Natural killer cell (primary cell): Measurements from ENCODE around the gene PIEZO1. TPM values are rescaled to one million over a fixed set of nuclear protein-coding genes. Genes with fewer than 3 reads are reported as not detected.

Experiments used
- ATAC-seq, 3 donors: fragments of 150-1000 bp in 2 of 3; fragments of 200-7000 bp in 1 of 3; cut with Tn5 transposase; 1 replicate in 1 of 3; 2 replicates in 2 of 3; pipeline ENCODE4 v1.10.0; 2021; ENCODE audit warnings: mild to moderate bottlenecking in 2 of 3, moderate library complexity in 2 of 3
- DNase-seq, 2 donors: peaks; one replicate each; pipeline versions ENCODE4 v3.0.0 to v3.0.0-alpha.2; 2013 to 2021; ENCODE audit warnings: mixed read lengths in 1 of 2
- H3K27ac ChIP-seq: one replicate; pipeline ENCODE4 v1.5.1; 2013; ENCODE audit warnings: mild to moderate bottlenecking, low read length
- H3K27me3 ChIP-seq: one replicate; pipeline ENCODE4 v1.6.1; 2013; ENCODE audit warnings: low read length; ENCODE audit not compliant: control insufficient read depth, insufficient read depth
- H3K36me3 ChIP-seq: one replicate; pipeline ENCODE4 v1.6.1; 2013; ENCODE audit warnings: low read length; ENCODE audit not compliant: control insufficient read depth, insufficient read depth
- H3K4me1 ChIP-seq: one replicate; pipeline ENCODE4 v1.6.1; 2013; ENCODE audit warnings: low read length; ENCODE audit not compliant: control insufficient read depth, insufficient read depth
- H3K4me3 ChIP-seq: one replicate; pipeline ENCODE4 v1.5.1; 2013; ENCODE audit warnings: low read length
- H3K9me3 ChIP-seq: one replicate; pipeline ENCODE4 v1.6.1; 2013; ENCODE audit warnings: low read length; ENCODE audit not compliant: control insufficient read depth, insufficient read depth
- H3K27ac Mint-ChIP-seq, 2 donors: one replicate each; pipeline ENCODE4 v1.8.0; 2022; ENCODE audit warnings: mild to moderate bottlenecking in 2 of 2, mixed read lengths in 2 of 2, moderate library complexity in 1 of 2
- H3K27me3 Mint-ChIP-seq, 2 donors: one replicate each; pipeline ENCODE4 v1.8.0; 2022; ENCODE audit warnings: low read depth in 2 of 2, mixed read lengths in 2 of 2
- H3K36me3 Mint-ChIP-seq: one replicate; pipeline ENCODE4 v1.8.0; 2022; ENCODE audit warnings: mixed read lengths
- H3K4me1 Mint-ChIP-seq, 2 donors: one replicate each; pipeline ENCODE4 v1.8.0; 2022; ENCODE audit warnings: mixed read lengths in 2 of 2
- H3K4me3 Mint-ChIP-seq: one replicate; pipeline ENCODE4 v1.8.0; 2022; ENCODE audit warnings: mild to moderate bottlenecking, moderate library complexity, mixed read lengths
- H3K9me3 Mint-ChIP-seq, 2 donors: one replicate each; pipeline ENCODE4 v1.8.0; 2022; ENCODE audit warnings: mixed read lengths in 2 of 2
- WGBS: methylation state at CpG from one replicate; pipeline ENCODE4 v1.1.7; 2013; ENCODE audit warnings: missing lambda C conversion rate; ENCODE audit not compliant: insufficient coverage; 5-methylcytosine and 5-hydroxymethylcytosine counted together
- intact Hi-C: fragments of 100-400 bp; cut with micrococcal nuclease; formaldehyde crosslinking; loops from one replicate; pipeline ENCODE4 v1.14.2; 2022
- total RNA-seq, 4 donors: library from RNA; stranded (reverse); fragments of 120-200 nt in 1 of 4; gene quantifications; one replicate each; pipeline versions ENCODE4 v1.2.3 to v1.2.4, GENCODE V29; 2013 to 2022
- TF ChIP-seq, protein P1 (sequence below): fragments of 200-600 bp; IDR thresholded peaks from one replicate; pipeline ENCODE4 v1.8.0; 2022; ENCODE audit warnings: antibody characterized with exemption

The PIEZO1 gene
- total RNA-seq, 3 donors from 2014 or later (not counting 1 experiment from before 2014, with no cell fraction given): 172 to 197 (median 183) TPM

GRCh38 chr16:88705076-88705684 is 79.8 kb downstream of the PIEZO1 start:
- H3K9me3 ChIP-seq: no peaks in the 10 kb centered on the region
- Mint-ChIP-seq H3K4me1 (peaks cover 54 to 62% of the 10 kb centered on the region in 2 donors), H3K4me3 (peak overlapping the region; percentile 94), H3K36me3 (no peaks in the 10 kb centered on the region), H3K27ac (peak overlapping the region; percentile 89 to 96), H3K9me3 (no peaks in the 10 kb centered on the region), H3K27me3 (no peaks in the 10 kb centered on the region)
- 12% methylated on average over 9 of the region's 9 CpGs for WGBS
- H3K36me3 ChIP-seq: peaks cover 5% of the 10 kb centered on the region
- intact Hi-C loops: no loop called here
- peak overlapping the region; percentile 83 for H3K27ac ChIP-seq
- peaks cover 66% of the 10 kb centered on the region for H3K4me1 ChIP-seq
- H3K27me3 ChIP-seq: no peaks in the 10 kb centered on the region
- peak overlapping the region; percentile 67 for H3K4me3 ChIP-seq
- TF ChIP-seq, protein P1, sequence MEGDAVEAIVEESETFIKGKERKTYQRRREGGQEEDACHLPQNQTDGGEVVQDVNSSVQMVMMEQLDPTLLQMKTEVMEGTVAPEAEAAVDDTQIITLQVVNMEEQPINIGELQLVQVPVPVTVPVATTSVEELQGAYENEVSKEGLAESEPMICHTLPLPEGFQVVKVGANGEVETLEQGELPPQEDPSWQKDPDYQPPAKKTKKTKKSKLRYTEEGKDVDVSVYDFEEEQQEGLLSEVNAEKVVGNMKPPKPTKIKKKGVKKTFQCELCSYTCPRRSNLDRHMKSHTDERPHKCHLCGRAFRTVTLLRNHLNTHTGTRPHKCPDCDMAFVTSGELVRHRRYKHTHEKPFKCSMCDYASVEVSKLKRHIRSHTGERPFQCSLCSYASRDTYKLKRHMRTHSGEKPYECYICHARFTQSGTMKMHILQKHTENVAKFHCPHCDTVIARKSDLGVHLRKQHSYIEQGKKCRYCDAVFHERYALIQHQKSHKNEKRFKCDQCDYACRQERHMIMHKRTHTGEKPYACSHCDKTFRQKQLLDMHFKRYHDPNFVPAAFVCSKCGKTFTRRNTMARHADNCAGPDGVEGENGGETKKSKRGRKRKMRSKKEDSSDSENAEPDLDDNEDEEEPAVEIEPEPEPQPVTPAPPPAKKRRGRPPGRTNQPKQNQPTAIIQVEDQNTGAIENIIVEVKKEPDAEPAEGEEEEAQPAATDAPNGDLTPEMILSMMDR: no peak
- DNase-seq: peak in 1 of 2 donors; percentile 73
- ATAC-seq: peak in 1 of 3 donors; percentile 3

GRCh38 chr16:88703486-88704309 is 81.3 kb downstream of the PIEZO1 start:
- H3K27me3 ChIP-seq: no peaks in the 10 kb centered on the region

GRCh38 chr16:88702371-88703210 is 82.4 kb downstream of the PIEZO1 start:
- WGBS: 36% methylated on average over 31 of the region's 31 CpGs
- peak overlapping the region; percentile 89 to 96 for H3K27ac Mint-ChIP-seq
- intact Hi-C loops: loop anchor here (2.0 to 5.0 kb wide), 3 partner anchors 40 to 245 kb away; partner anchors contain the start of genes IL17C and MVD
- no peaks in the 10 kb centered on the region for H3K27me3 Mint-ChIP-seq
- DNase-seq: peak in 1 of 2 donors; percentile 43
- no peaks in the 10 kb centered on the region for H3K36me3 Mint-ChIP-seq
- Histone ChIP-seq H3K36me3 (peaks cover 29% of the 10 kb centered on the region), H3K9me3 (no peaks in the 10 kb centered on the region), H3K4me1 (peaks cover 92% of the 10 kb centered on the region), H3K27me3 (no peaks in the 10 kb centered on the region), H3K4me3 (peak overlapping the region; percentile 67), H3K27ac (peak overlapping the region; percentile 83)
- TF ChIP-seq, protein P1: no peak
- H3K4me3 Mint-ChIP-seq: peak overlapping the region; percentile 94
- H3K9me3 Mint-ChIP-seq: no peaks in the 10 kb centered on the region
- H3K4me1 Mint-ChIP-seq: peaks cover 61 to 78% of the 10 kb centered on the region in 2 donors
- ATAC-seq: no peak

More at GRCh38 chr16:88703486-88704309, 81.3 kb downstream of the PIEZO1 start:
- no peaks in the 10 kb centered on the region for H3K36me3 Mint-ChIP-seq
- H3K27ac Mint-ChIP-seq: peak overlapping the region; percentile 89 to 96
- H3K9me3 Mint-ChIP-seq: no peaks in the 10 kb centered on the region
- Histone ChIP-seq H3K36me3 (peaks cover 18% of the 10 kb centered on the region), H3K4me3 (peak overlapping the region; percentile 67), H3K27ac (peak overlapping the region; percentile 83), H3K9me3 (no peaks in the 10 kb centered on the region), H3K4me1 (peaks cover 80% of the 10 kb centered on the region)
- peak overlapping the region; percentile 94 for H3K4me3 Mint-ChIP-seq
- TF ChIP-seq, protein P1: no peak
- DNase-seq: peak; percentile 71 to 86
- peak; percentile 41 to 51 (median 41) for ATAC-seq
- WGBS: under 1% methylated on average over 26 of the region's 26 CpGs
- H3K27me3 Mint-ChIP-seq: no peaks in the 10 kb centered on the region
- intact Hi-C loops: loop anchor here (2.0 to 5.0 kb wide), 3 partner anchors 41 to 246 kb away; partner anchors contain the start of genes IL17C and MVD
- peaks cover 61 to 69% of the 10 kb centered on the region in 2 donors for H3K4me1 Mint-ChIP-seq
